ENCODE data around the gene GATD1.

Gene GATD1

GRCh38 chr11:788953-789940 is 12.0 kb upstream of the GATD1 start:
- H2AK5ac ChIP-seq (ENCODE audit: low read length): no peak overlapping the region
- H3K79me2 ChIP-seq (ENCODE audit: control insufficient read depth, insufficient read depth, low read length, poor library complexity): no peaks in the 10 kb centered on the region
- no peak overlapping the region for H3K4ac ChIP-seq (ENCODE audit: low read depth, low read length)
- H3K27ac ChIP-seq (ENCODE audit: low read depth, low read length): no peak overlapping the region
- peaks cover 2% of the 10 kb centered on the region for H3K9me3 ChIP-seq (ENCODE audit: insufficient read depth, low read depth, low read length)
- H2AFZ ChIP-seq (ENCODE audit: insufficient read depth, low read length, poor library complexity): no peak overlapping the region
- no peak overlapping the region for H4K12ac ChIP-seq (ENCODE audit: low read depth, low read length)
- no peak for DNase-seq
- no peak overlapping the region for H3K18ac ChIP-seq (ENCODE audit: low read length)
- H4K91ac ChIP-seq (ENCODE audit: low read depth, low read length): no peak overlapping the region
- H3K4me2 ChIP-seq (ENCODE audit: low read length): no peak overlapping the region
- H3K4me3 ChIP-seq (ENCODE audit: low read depth, low read length): no peak overlapping the region
- WGBS (ENCODE audit: extremely low coverage, insufficient coverage, insufficient read length): no CpG with 5 or more reads among the region's 31 CpGs
- peaks cover 31% of the 10 kb centered on the region in 2 experiments for H3K36me3 ChIP-seq (ENCODE audit: control insufficient read depth in 1 of 2, insufficient read depth in 2 of 2, low read length in 2 of 2)
- no peak overlapping the region for H3K23ac ChIP-seq (ENCODE audit: low read length)
- H3K79me1 ChIP-seq (ENCODE audit: low read length): no peaks in the 10 kb centered on the region
- H4K8ac ChIP-seq (ENCODE audit: low read depth, low read length): no peak overlapping the region
- H2BK120ac ChIP-seq (ENCODE audit: insufficient read depth, low read length, poor library complexity): no peak overlapping the region
- H3K9ac ChIP-seq (ENCODE audit: low read length): no peak overlapping the region
- H3K14ac ChIP-seq (ENCODE audit: low read length): no peak overlapping the region
- no peak overlapping the region for H2BK12ac ChIP-seq (ENCODE audit: low read length)
- no peak overlapping the region for H2BK5ac ChIP-seq (ENCODE audit: low read depth, low read length, poor library complexity)
- peaks cover 0 to 3% of the 10 kb centered on the region in 2 experiments for H3K4me1 ChIP-seq (ENCODE audit: control insufficient read depth in 1 of 2, insufficient read depth in 2 of 2, low read length in 2 of 2)
- H3K27me3 ChIP-seq (ENCODE audit: insufficient read depth, low read length): peaks cover 2% of the 10 kb centered on the region

- no peak overlapping the region for H2BK12ac ChIP-seq (ENCODE audit: low read length)
- no CpG with 5 or more reads among the region's 28 CpGs for WGBS (ENCODE audit: extremely low coverage, insufficient coverage, insufficient read length)
- no peak overlapping the region for H3K4me3 ChIP-seq (ENCODE audit: low read depth, low read length)
Measured at GRCh38 chr11:788009-788640, 10.8 kb upstream of the GATD1 start.

GRCh38 chr11:787084-787675 is 9.9 kb upstream of the GATD1 start:
- Histone ChIP-seq H3K27me3 (ENCODE audit: insufficient read depth, low read length) (peaks cover 2% of the 10 kb centered on the region), H3K23ac (ENCODE audit: low read length) (no peak overlapping the region), H3K79me2 (ENCODE audit: control insufficient read depth, insufficient read depth, low read length, poor library complexity) (no peaks in the 10 kb centered on the region), H3K4ac (ENCODE audit: low read depth, low read length) (no peak overlapping the region), H4K91ac (ENCODE audit: low read depth, low read length) (no peak overlapping the region), H2BK120ac (ENCODE audit: insufficient read depth, low read length, poor library complexity) (no peak overlapping the region), H2AFZ (ENCODE audit: insufficient read depth, low read length, poor library complexity) (no peak overlapping the region), H3K4me2 (ENCODE audit: low read length) (no peak overlapping the region), H3K4me3 (ENCODE audit: low read depth, low read length) (no peak overlapping the region), H3K36me3 (ENCODE audit: control insufficient read depth in 1 of 2, insufficient read depth in 2 of 2, low read length in 2 of 2) (peaks cover 11% of the 10 kb centered on the region in 2 experiments), H3K9me3 (ENCODE audit: insufficient read depth, low read depth, low read length) (peaks cover 2% of the 10 kb centered on the region), H2BK12ac (ENCODE audit: low read length) (no peak overlapping the region), H2BK5ac (ENCODE audit: low read depth, low read length, poor library complexity) (no peak overlapping the region), H3K14ac (ENCODE audit: low read length) (no peak overlapping the region), H4K12ac (ENCODE audit: low read depth, low read length) (no peak overlapping the region), H2AK5ac (ENCODE audit: low read length) (no peak overlapping the region), H3K9ac (ENCODE audit: low read length) (no peak overlapping the region), H4K8ac (ENCODE audit: low read depth, low read length) (no peak overlapping the region), H3K79me1 (ENCODE audit: low read length) (no peaks in the 10 kb centered on the region), H3K27ac (ENCODE audit: low read depth, low read length) (no peak overlapping the region), H3K18ac (ENCODE audit: low read length) (no peak overlapping the region), H3K4me1 (ENCODE audit: control insufficient read depth in 1 of 2, insufficient read depth in 2 of 2, low read length in 2 of 2) (peaks cover under 1 to 3% of the 10 kb centered on the region in 2 experiments)
- no peak for DNase-seq
- WGBS (ENCODE audit: extremely low coverage, insufficient coverage, insufficient read length): no CpG with 5 or more reads among the region's 24 CpGs

More at GRCh38 chr11:788009-788640, 10.8 kb upstream of the GATD1 start:
- H3K27me3 ChIP-seq (ENCODE audit: insufficient read depth, low read length): peaks cover 2% of the 10 kb centered on the region
- no peaks in the 10 kb centered on the region for H3K79me2 ChIP-seq (ENCODE audit: control insufficient read depth, insufficient read depth, low read length, poor library complexity)
- no peak overlapping the region for H4K91ac ChIP-seq (ENCODE audit: low read depth, low read length)
- peaks cover 0 to 3% of the 10 kb centered on the region in 2 experiments for H3K4me1 ChIP-seq (ENCODE audit: control insufficient read depth in 1 of 2, insufficient read depth in 2 of 2, low read length in 2 of 2)
- peaks cover 19 to 20% of the 10 kb centered on the region in 2 experiments for H3K36me3 ChIP-seq (ENCODE audit: control insufficient read depth in 1 of 2, insufficient read depth in 2 of 2, low read length in 2 of 2)
- H3K4me2 ChIP-seq (ENCODE audit: low read length): no peak overlapping the region
- H3K27ac ChIP-seq (ENCODE audit: low read depth, low read length): no peak overlapping the region
- no peaks in the 10 kb centered on the region for H3K79me1 ChIP-seq (ENCODE audit: low read length)
- no peak overlapping the region for H2AK5ac ChIP-seq (ENCODE audit: low read length)
- no peak overlapping the region for H3K14ac ChIP-seq (ENCODE audit: low read length)
- no peak for DNase-seq
- H3K18ac ChIP-seq (ENCODE audit: low read length): no peak overlapping the region
- H3K9ac ChIP-seq (ENCODE audit: low read length): no peak overlapping the region
- H3K9me3 ChIP-seq (ENCODE audit: insufficient read depth, low read depth, low read length): peaks cover 2% of the 10 kb centered on the region
- H2BK5ac ChIP-seq (ENCODE audit: low read depth, low read length, poor library complexity): no peak overlapping the region
- H3K23ac ChIP-seq (ENCODE audit: low read length): no peak overlapping the region
- no peak overlapping the region for H3K4ac ChIP-seq (ENCODE audit: low read depth, low read length)
- no peak overlapping the region for H2BK120ac ChIP-seq (ENCODE audit: insufficient read depth, low read length, poor library complexity)
- no peak overlapping the region for H4K8ac ChIP-seq (ENCODE audit: low read depth, low read length)
- H2AFZ ChIP-seq (ENCODE audit: insufficient read depth, low read length, poor library complexity): no peak overlapping the region
- no peak overlapping the region for H4K12ac ChIP-seq (ENCODE audit: low read depth, low read length)

GRCh38 chr11:786235-787083 is 9.2 kb upstream of the GATD1 start:
- no peak overlapping the region for H3K4ac ChIP-seq (ENCODE audit: low read depth, low read length)
- H2BK5ac ChIP-seq (ENCODE audit: low read depth, low read length, poor library complexity): no peak overlapping the region
- H3K79me2 ChIP-seq (ENCODE audit: control insufficient read depth, insufficient read depth, low read length, poor library complexity): no peaks in the 10 kb centered on the region
- H3K4me3 ChIP-seq (ENCODE audit: low read depth, low read length): no peak overlapping the region
- peaks cover 4 to 6% of the 10 kb centered on the region in 2 experiments for H3K36me3 ChIP-seq (ENCODE audit: control insufficient read depth in 1 of 2, insufficient read depth in 2 of 2, low read length in 2 of 2)
- H3K9me3 ChIP-seq (ENCODE audit: insufficient read depth, low read depth, low read length): peaks cover 2% of the 10 kb centered on the region
- no peak overlapping the region for H3K4me2 ChIP-seq (ENCODE audit: low read length)
- H4K12ac ChIP-seq (ENCODE audit: low read depth, low read length): no peak overlapping the region
- H3K23ac ChIP-seq (ENCODE audit: low read length): no peak overlapping the region
- no peaks in the 10 kb centered on the region for H3K79me1 ChIP-seq (ENCODE audit: low read length)
- DNase-seq: no peak
- H4K8ac ChIP-seq (ENCODE audit: low read depth, low read length): no peak overlapping the region
- H2AFZ ChIP-seq (ENCODE audit: insufficient read depth, low read length, poor library complexity): no peak overlapping the region
- H2BK12ac ChIP-seq (ENCODE audit: low read length): no peak overlapping the region
- no peak overlapping the region for H4K91ac ChIP-seq (ENCODE audit: low read depth, low read length)
- no peak overlapping the region for H2BK120ac ChIP-seq (ENCODE audit: insufficient read depth, low read length, poor library complexity)
- H3K27ac ChIP-seq (ENCODE audit: low read depth, low read length): no peak overlapping the region
- WGBS (ENCODE audit: extremely low coverage, insufficient coverage, insufficient read length): no CpG with 5 or more reads among the region's 24 CpGs
- H3K14ac ChIP-seq (ENCODE audit: low read length): no peak overlapping the region
- no peak overlapping the region for H3K18ac ChIP-seq (ENCODE audit: low read length)
- H3K9ac ChIP-seq (ENCODE audit: low read length): no peak overlapping the region
- H3K27me3 ChIP-seq (ENCODE audit: insufficient read depth, low read length): peaks cover 2% of the 10 kb centered on the region
- H3K4me1 ChIP-seq (ENCODE audit: control insufficient read depth in 1 of 2, insufficient read depth in 2 of 2, low read length in 2 of 2): peaks cover 2 to 3% of the 10 kb centered on the region in 2 experiments
- H2AK5ac ChIP-seq (ENCODE audit: low read length): no peak overlapping the region
